Glutamatergic neuron (in vitro differentiated cells): ENCODE data around the gene LRRC74A. TPM values are rescaled to one million over a fixed set of nuclear protein-coding genes. Genes with fewer than 3 reads are reported as not detected.

Experiments
- DNase-seq: peaks from one replicate; pipeline ENCODE4 v3.0.0; 2022
- H3K27ac Mint-ChIP-seq: one replicate; pipeline ENCODE4 v1.8.0; 2020; ENCODE audit warnings: mild to moderate bottlenecking, mixed read lengths, inconsistent platforms; ENCODE audit not compliant: unreplicated experiment
- H3K27me3 Mint-ChIP-seq: one replicate; pipeline ENCODE4 v1.8.0; 2020; ENCODE audit warnings: mild to moderate bottlenecking, moderate library complexity, mixed read lengths, inconsistent platforms; ENCODE audit not compliant: unreplicated experiment
- H3K36me3 Mint-ChIP-seq: one replicate; pipeline ENCODE4 v1.8.0; 2020; ENCODE audit warnings: mild to moderate bottlenecking, mixed read lengths, inconsistent platforms; ENCODE audit not compliant: unreplicated experiment
- H3K4me1 Mint-ChIP-seq: one replicate; pipeline ENCODE4 v1.8.0; 2020; ENCODE audit warnings: mild to moderate bottlenecking, low read depth, mixed read lengths, inconsistent platforms; ENCODE audit not compliant: unreplicated experiment
- H3K4me3 Mint-ChIP-seq: one replicate; pipeline ENCODE4 v1.8.0; 2020; ENCODE audit warnings: mild to moderate bottlenecking, mixed read lengths, inconsistent platforms; ENCODE audit not compliant: unreplicated experiment
- H3K9me3 Mint-ChIP-seq: one replicate; pipeline ENCODE4 v1.8.0; 2020; ENCODE audit warnings: mild to moderate bottlenecking, moderate library complexity, mixed read lengths, inconsistent platforms; ENCODE audit not compliant: unreplicated experiment
- total RNA-seq: library from RNA; stranded (reverse); fragmentation: NEBNext Ultra II Directional; extraction: Animal tissue kit (Norgen Biotek cat#: 25700); gene quantifications from one replicate; pipeline ENCODE4 v1.2.1, GENCODE V29; 2021; ENCODE audit not compliant: unreplicated experiment
- TF ChIP-seq, protein P1 (sequence below): fragments of 200-600 bp; sonication (generic); IDR thresholded peaks from one replicate; pipeline ENCODE4 v1.5.0; 2021; ENCODE audit not compliant: partially characterized antibody, unreplicated experiment

The LRRC74A gene
- total RNA-seq, 1 donor from 2014 or later: not detected

- Mint-ChIP-seq H3K4me1 (peaks cover 18% of the 10 kb centered on the region), H3K4me3 (no peak overlapping the region), H3K36me3 (no peaks in the 10 kb centered on the region), H3K27me3 (peaks cover 14% of the 10 kb centered on the region), H3K9me3 (peaks cover 9% of the 10 kb centered on the region), H3K27ac (no peak overlapping the region)
- TF ChIP-seq, protein P1, sequence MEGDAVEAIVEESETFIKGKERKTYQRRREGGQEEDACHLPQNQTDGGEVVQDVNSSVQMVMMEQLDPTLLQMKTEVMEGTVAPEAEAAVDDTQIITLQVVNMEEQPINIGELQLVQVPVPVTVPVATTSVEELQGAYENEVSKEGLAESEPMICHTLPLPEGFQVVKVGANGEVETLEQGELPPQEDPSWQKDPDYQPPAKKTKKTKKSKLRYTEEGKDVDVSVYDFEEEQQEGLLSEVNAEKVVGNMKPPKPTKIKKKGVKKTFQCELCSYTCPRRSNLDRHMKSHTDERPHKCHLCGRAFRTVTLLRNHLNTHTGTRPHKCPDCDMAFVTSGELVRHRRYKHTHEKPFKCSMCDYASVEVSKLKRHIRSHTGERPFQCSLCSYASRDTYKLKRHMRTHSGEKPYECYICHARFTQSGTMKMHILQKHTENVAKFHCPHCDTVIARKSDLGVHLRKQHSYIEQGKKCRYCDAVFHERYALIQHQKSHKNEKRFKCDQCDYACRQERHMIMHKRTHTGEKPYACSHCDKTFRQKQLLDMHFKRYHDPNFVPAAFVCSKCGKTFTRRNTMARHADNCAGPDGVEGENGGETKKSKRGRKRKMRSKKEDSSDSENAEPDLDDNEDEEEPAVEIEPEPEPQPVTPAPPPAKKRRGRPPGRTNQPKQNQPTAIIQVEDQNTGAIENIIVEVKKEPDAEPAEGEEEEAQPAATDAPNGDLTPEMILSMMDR: no peak
- no peak for DNase-seq
These were observed 46.8 kb upstream of the LRRC74A start for GRCh38 chr14:76779221-76780057.

DNA sequence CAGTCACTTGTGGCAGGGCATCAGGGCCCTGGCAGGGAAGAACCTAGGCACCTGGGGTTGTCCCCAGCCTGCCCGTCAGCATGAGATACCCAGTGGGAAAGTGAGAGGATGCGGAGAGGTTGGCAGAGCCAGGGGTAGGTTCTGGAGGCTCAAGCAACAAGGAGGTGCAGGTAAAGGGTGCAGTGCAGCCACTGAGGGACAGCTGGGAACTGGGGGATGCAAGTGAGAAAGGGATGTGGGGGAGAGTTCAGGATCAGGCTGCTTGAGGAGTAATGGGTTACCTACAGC, 46.2 kb upstream of the LRRC74A start:
- no peak for DNase-seq
- H3K27me3 Mint-ChIP-seq: peaks cover 12% of the 10 kb centered on the region
- no peak overlapping the region for H3K4me3 Mint-ChIP-seq

GRCh38 chr14:76780360-76780759, 45.8 kb upstream of the LRRC74A start:
- H3K27ac Mint-ChIP-seq: peak overlapping the region; percentile 15

More for the DNA sequence above, 46.2 kb upstream of the LRRC74A start:
- Mint-ChIP-seq H3K27ac (no peak overlapping the region), H3K9me3 (peaks cover 9% of the 10 kb centered on the region), H3K4me1 (peaks cover 20% of the 10 kb centered on the region), H3K36me3 (no peaks in the 10 kb centered on the region)
- TF ChIP-seq, protein P1: no peak

GRCh38 chr14:76780875-76781647, 45.1 kb upstream of the LRRC74A start:
- no peaks in the 10 kb centered on the region for H3K36me3 Mint-ChIP-seq
- H3K27ac Mint-ChIP-seq: no peak overlapping the region
- TF ChIP-seq, protein P1: no peak
- peaks cover 9% of the 10 kb centered on the region for H3K9me3 Mint-ChIP-seq
- H3K4me1 Mint-ChIP-seq: peaks cover 20% of the 10 kb centered on the region
- no peak for DNase-seq
- peaks cover 10% of the 10 kb centered on the region for H3K27me3 Mint-ChIP-seq
- no peak overlapping the region for H3K4me3 Mint-ChIP-seq

More at GRCh38 chr14:76780360-76780759, 45.8 kb upstream of the LRRC74A start:
- Mint-ChIP-seq H3K4me1 (peaks cover 20% of the 10 kb centered on the region), H3K27me3 (peaks cover 10% of the 10 kb centered on the region), H3K4me3 (no peak overlapping the region), H3K9me3 (peaks cover 9% of the 10 kb centered on the region), H3K36me3 (no peaks in the 10 kb centered on the region)
- no peak for DNase-seq
- TF ChIP-seq, protein P1: no peak

- H3K27me3 Mint-ChIP-seq: peaks cover 13% of the 10 kb centered on the region
- TF ChIP-seq, protein P1: no peak
- peaks cover 23% of the 10 kb centered on the region for H3K4me1 Mint-ChIP-seq
- no peak overlapping the region for H3K4me3 Mint-ChIP-seq
- H3K36me3 Mint-ChIP-seq: no peaks in the 10 kb centered on the region
- DNase-seq: no peak
- peaks cover 7% of the 10 kb centered on the region for H3K9me3 Mint-ChIP-seq
- no peak overlapping the region for H3K27ac Mint-ChIP-seq
These were observed 44.6 kb upstream of the LRRC74A start for GRCh38 chr14:76781648-76782051.
